ENCODE measurements around the gene GARNL3.

DNA sequence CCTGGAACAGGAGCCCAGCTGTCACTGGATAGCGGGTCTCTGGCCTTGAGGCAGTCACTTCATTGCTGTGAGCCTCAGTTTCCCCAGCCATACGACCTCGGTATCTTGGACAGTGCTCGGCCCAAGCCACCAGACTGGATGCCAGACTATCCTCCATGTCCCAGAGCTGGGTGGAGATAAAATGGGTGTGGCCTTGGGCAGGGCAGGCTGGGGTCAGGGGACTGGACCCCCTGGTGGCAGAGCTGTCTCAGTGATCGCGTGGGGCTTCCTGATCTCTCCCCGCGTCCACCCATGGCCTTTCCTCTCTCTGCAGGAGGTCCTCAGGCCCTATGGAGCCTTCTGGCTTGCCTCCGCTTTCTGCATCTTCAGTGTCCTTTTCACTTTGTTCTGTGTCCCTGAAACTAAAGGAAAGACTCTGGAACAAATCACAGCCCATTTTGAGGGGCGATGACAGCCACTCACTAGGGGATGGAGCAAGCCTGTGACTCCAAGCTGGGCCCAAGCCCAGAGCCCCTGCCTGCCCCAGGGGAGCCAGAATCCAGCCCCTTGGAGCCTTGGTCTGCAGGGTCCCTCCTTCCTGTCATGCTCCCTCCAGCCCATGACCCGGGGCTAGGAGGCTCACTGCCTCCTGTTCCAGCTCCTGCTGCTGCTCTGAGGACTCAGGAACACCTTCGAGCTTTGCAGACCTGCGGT lies 142.4 kb downstream of the GARNL3 start:
- TF ChIP-seq, protein P1, sequence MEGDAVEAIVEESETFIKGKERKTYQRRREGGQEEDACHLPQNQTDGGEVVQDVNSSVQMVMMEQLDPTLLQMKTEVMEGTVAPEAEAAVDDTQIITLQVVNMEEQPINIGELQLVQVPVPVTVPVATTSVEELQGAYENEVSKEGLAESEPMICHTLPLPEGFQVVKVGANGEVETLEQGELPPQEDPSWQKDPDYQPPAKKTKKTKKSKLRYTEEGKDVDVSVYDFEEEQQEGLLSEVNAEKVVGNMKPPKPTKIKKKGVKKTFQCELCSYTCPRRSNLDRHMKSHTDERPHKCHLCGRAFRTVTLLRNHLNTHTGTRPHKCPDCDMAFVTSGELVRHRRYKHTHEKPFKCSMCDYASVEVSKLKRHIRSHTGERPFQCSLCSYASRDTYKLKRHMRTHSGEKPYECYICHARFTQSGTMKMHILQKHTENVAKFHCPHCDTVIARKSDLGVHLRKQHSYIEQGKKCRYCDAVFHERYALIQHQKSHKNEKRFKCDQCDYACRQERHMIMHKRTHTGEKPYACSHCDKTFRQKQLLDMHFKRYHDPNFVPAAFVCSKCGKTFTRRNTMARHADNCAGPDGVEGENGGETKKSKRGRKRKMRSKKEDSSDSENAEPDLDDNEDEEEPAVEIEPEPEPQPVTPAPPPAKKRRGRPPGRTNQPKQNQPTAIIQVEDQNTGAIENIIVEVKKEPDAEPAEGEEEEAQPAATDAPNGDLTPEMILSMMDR (IDR thresholded peaks at IDR 0.05; ENCODE audit: insufficient read depth, low read length), result no peak
- TF ChIP-seq, protein P2, sequence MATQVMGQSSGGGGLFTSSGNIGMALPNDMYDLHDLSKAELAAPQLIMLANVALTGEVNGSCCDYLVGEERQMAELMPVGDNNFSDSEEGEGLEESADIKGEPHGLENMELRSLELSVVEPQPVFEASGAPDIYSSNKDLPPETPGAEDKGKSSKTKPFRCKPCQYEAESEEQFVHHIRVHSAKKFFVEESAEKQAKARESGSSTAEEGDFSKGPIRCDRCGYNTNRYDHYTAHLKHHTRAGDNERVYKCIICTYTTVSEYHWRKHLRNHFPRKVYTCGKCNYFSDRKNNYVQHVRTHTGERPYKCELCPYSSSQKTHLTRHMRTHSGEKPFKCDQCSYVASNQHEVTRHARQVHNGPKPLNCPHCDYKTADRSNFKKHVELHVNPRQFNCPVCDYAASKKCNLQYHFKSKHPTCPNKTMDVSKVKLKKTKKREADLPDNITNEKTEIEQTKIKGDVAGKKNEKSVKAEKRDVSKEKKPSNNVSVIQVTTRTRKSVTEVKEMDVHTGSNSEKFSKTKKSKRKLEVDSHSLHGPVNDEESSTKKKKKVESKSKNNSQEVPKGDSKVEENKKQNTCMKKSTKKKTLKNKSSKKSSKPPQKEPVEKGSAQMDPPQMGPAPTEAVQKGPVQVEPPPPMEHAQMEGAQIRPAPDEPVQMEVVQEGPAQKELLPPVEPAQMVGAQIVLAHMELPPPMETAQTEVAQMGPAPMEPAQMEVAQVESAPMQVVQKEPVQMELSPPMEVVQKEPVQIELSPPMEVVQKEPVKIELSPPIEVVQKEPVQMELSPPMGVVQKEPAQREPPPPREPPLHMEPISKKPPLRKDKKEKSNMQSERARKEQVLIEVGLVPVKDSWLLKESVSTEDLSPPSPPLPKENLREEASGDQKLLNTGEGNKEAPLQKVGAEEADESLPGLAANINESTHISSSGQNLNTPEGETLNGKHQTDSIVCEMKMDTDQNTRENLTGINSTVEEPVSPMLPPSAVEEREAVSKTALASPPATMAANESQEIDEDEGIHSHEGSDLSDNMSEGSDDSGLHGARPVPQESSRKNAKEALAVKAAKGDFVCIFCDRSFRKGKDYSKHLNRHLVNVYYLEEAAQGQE (IDR thresholded peaks at IDR 0.05; ENCODE audit: insufficient replicate concordance, low read depth), result no peak

Data from HL-60 (cell line).